ENCODE results near the gene PLD5.
A peak's percentile ranks its signal among the peaks of the same experiment; 100 is the strongest.

The PLD5 gene

GRCh38 chr1:242524571-242525359 is at the start of gene PLD5:
Gene PLD5, minus strand, starts transcription at chr1:242524697.
- H3K4me3 ChIP-seq (replicated peaks in 1 of 2; ENCODE audit: low read depth in 2 of 2, low read length in 2 of 2) = peak within 1 kb of the TSS in 1 of 2 donors; percentile 31
- DNase-seq (ENCODE audit: low read depth in 2 of 2) = no peak
- no peak for TF ChIP-seq CTCF (IDR thresholded peaks at IDR 0.05; ENCODE audit: low read depth, low read length)

GRCh38 chr1:242569867-242570266 is 45.4 kb upstream of the PLD5 start:
- DNase-seq (ENCODE audit: low read depth in 2 of 2) = no peak
- no peak overlapping the region for H3K4me3 ChIP-seq (replicated peaks in 1 of 2; ENCODE audit: low read depth in 2 of 2, low read length in 2 of 2)
- no peak for TF ChIP-seq CTCF (IDR thresholded peaks at IDR 0.05; ENCODE audit: low read depth, low read length)

GRCh38 chr1:242568666-242569065 is 44.2 kb upstream of the PLD5 start:
- H3K4me3 ChIP-seq (replicated peaks in 1 of 2; ENCODE audit: low read depth in 2 of 2, low read length in 2 of 2) = no peak overlapping the region
- DNase-seq (ENCODE audit: low read depth in 2 of 2) = no peak

GRCh38 chr1:242567596-242567995 is 43.1 kb upstream of the PLD5 start:
- TF ChIP-seq CTCF (IDR thresholded peaks at IDR 0.05; ENCODE audit: low read depth, low read length) = no peak
- no peak overlapping the region for H3K4me3 ChIP-seq (replicated peaks in 1 of 2; ENCODE audit: low read depth in 2 of 2, low read length in 2 of 2)
- no peak for DNase-seq (ENCODE audit: low read depth in 2 of 2)

More at GRCh38 chr1:242568666-242569065, 44.2 kb upstream of the PLD5 start:
- TF ChIP-seq CTCF (IDR thresholded peaks at IDR 0.05; ENCODE audit: low read depth, low read length) = no peak

- DNase-seq (ENCODE audit: low read depth in 2 of 2) = no peak
- no peak overlapping the region for H3K4me3 ChIP-seq (replicated peaks in 1 of 2; ENCODE audit: low read depth in 2 of 2, low read length in 2 of 2)
- no peak for TF ChIP-seq CTCF (IDR thresholded peaks at IDR 0.05; ENCODE audit: low read depth, low read length)
Observed at GRCh38 chr1:242556759-242557158, 32.3 kb upstream of the PLD5 start.

- H3K4me3 ChIP-seq (replicated peaks in 1 of 2; ENCODE audit: low read depth in 2 of 2, low read length in 2 of 2) = no peak overlapping the region
- no peak for TF ChIP-seq CTCF (IDR thresholded peaks at IDR 0.05; ENCODE audit: low read depth, low read length)
- no peak for DNase-seq (ENCODE audit: low read depth in 2 of 2)
Observed at GRCh38 chr1:242556276-242556675, 31.8 kb upstream of the PLD5 start.
